Epidermal melanocyte (primary cell): ENCODE results near the gene PIP5KL1.
"Not testable (repeated sequence)": the region's sequence is repeated elsewhere in the genome, so short reads cannot be mapped to it uniquely, and the experiment has no call there.

Experiments used
- DNase-seq: peaks from one replicate; pipeline ENCODE4 v3.0.0; 2011; ENCODE audit warnings: low spot score; ENCODE audit not compliant: insufficient read length

The PIP5KL1 gene

DNA sequence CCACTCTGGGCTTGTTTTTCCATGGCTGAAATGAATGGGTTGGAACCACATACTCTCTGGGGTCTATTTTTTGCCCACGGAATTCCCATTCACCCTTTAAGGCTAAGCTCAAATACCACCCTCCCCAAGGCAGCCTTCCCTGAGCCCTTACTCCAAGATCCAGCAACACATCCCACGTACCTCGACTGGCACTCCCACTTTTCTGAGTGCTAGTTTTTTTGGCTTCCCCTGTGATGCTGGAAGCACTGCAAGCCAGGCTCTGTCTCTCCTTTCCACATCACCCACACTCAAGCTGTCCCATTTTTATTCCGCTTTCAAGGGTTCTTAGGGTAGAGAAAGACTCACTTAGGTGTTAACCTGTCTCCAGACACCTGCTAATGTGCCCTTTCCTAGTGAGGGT, 37.2 kb downstream of the PIP5KL1 start:
- DNase-seq: no peak

DNA sequence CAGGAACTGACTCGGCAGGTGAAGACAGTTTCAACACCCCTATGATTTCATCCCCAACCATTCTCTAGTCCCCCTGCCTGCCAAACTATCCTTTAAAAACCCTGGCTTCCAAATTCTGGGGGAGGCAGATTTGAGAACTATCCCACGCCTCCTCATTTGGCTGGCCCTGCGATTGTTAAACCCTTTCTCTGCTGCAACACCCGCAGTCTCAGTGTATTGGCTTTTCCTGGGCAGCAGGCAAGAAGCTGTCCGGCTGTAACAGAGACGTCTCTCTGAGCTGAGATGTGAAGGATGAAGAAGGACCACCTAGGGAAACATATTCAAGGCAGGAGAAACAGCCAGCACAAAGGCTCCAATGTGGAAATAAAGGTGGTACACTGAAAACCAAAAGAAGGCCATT, 37.7 kb downstream of the PIP5KL1 start:
- DNase-seq: no peak

GRCh38 chr9:127890053-127890452, 40.5 kb downstream of the PIP5KL1 start:
- DNase-seq: no peak

- DNase-seq: no peak
These were observed 42.8 kb downstream of the PIP5KL1 start for GRCh38 chr9:127887792-127888191.

DNA sequence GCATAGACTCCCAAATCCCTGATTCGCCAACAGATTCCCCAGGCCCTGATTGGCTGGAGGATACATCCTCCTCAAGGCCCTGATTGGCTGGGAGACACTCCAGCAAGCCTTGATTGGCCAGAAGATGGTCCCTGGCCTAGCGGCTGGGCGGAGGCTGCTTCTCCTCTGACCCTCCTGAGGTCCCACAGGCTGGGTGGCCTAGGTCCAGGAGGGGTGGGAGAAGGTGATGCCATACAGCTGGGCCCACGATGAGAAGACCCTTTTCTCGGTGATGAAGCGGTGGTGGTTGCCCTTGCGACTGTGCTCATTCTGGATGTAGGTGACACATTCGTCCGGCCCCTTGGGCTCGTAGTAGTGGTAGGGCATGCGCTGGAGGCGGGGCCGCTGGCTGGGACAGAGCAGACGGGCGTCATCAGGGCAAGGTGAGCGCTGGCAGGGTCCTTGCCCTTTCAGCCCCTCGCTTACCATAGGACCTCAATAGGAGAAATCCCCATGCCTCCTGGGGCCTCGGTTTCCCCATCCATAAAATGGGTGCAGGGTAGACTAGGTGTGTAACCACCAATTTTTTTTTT, 44.1 kb downstream of the PIP5KL1 start:
- no peak for DNase-seq

GRCh38 chr9:127885508-127886281, 44.9 kb downstream of the PIP5KL1 start:
- DNase-seq: no peak

- no peak for DNase-seq
These were observed 45.5 kb downstream of the PIP5KL1 start for GRCh38 chr9:127884976-127885490.

DNA sequence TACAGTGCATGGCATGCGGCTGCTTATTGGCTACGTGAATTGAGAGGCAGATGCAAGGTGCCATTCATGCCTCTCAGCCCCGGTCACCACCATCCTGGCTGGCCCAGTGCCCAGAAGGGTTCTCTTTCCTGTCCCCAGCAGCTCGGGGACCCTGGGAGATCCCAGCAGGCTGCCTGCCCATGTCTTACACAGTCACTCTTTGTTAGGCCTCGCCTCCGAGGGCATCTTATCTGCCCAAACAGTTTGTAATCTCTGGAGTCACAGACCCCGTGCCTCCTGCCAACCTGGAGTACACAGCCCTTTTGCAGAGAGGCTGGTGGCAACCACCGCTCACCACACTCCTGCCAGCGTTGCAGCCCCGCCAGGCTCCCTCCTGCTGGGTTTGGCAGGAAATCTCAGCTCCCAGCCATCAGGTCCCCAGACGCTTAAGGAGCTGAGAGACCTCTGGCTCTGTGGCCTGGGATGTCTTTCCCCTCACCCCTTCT, 46.1 kb downstream of the PIP5KL1 start:
- DNase-seq: no peak

DNA sequence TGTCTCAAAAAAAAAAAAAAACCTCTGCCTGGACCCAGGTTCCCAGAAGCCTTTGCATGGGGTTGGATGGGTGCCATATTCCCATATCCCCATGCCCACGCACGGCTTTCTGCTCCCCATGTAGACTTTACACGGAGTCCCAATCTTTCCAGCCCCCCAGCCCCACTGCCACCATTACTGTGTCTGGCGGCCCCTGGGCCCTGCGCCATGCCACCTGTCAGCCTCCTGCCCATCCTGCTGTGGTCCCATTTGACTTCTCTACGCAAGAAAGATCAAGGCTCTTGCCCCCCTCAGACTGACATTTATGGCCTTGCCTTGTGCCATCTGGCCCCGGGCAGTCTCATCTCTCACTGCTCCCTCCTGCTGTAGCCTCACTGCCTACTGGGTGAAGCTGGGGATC, 46.6 kb downstream of the PIP5KL1 start:
- no peak for DNase-seq

DNA sequence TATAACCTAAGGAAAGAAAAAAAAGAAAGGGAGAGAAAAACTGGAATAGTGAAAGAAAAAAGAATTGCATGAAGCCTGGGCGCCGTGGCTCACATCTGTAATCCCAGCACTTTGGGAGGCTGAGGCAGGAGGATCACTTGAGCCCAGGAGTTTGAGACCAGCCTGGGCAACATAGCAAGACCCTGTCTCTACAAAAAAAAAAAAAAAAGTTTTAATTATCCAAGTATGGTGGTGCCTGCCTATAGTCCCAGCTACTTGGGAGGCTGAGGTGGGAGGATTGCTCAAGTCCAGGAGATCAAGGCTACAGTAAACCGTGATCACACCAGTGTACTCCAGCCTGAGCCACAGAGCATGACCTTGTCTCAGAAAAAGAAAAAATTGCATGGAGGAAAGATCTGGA, 48.9 kb downstream of the PIP5KL1 start:
- DNase-seq: not testable (repeated sequence)

DNA sequence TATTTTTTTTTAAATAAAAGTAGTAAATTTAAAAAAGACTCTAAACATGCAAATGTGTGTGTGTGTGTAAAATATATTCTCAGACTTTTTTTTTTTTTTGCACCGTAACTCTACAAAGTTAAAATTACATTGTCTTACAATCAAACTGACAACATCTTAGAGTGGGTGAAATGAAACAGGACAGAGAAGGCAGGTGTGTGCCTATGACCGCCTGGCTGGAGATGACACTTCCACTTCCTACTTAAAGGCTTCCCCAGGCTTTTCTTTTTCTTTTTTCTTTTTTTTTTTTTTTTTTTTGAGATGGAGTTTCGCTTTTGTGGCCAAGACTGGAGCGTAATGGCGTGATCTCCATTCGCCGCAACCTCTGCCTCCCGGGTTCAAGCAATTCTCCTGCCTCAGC, 50.4 kb downstream of the PIP5KL1 start:
- no peak for DNase-seq

GRCh38 chr9:127878652-127879390, 51.8 kb downstream of the PIP5KL1 start:
- no peak for DNase-seq

GRCh38 chr9:127878001-127878651, 52.5 kb downstream of the PIP5KL1 start:
- no peak for DNase-seq

DNA sequence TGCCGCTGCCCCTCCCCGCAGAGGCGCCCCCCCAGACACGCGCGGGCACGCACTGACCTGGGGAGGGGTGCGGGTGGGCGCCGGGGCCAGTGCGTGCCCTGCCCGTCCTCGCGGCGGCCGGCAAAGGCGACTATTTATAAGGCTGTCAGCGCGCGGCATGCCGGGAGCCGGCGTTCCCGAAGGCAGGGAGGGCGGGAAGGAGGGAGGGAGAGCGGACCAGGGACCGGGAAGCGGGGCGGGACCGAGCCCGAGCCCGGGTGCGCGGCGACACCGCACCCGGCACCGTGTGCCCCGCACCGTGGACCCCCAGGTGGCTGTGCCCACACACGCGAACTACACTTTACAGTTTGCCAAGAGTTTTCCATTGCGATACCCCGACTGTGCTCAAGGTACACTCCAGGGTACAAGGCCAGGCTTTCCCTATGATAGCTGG, 53.0 kb downstream of the PIP5KL1 start, which contains the start of gene AK1:
TSS of gene AK1 (minus strand) at position 110 of the 433 bp plus-strand sequence. CDS start 3,058 bp downstream, outside the sequence.
- peak; percentile 77 for DNase-seq

DNA sequence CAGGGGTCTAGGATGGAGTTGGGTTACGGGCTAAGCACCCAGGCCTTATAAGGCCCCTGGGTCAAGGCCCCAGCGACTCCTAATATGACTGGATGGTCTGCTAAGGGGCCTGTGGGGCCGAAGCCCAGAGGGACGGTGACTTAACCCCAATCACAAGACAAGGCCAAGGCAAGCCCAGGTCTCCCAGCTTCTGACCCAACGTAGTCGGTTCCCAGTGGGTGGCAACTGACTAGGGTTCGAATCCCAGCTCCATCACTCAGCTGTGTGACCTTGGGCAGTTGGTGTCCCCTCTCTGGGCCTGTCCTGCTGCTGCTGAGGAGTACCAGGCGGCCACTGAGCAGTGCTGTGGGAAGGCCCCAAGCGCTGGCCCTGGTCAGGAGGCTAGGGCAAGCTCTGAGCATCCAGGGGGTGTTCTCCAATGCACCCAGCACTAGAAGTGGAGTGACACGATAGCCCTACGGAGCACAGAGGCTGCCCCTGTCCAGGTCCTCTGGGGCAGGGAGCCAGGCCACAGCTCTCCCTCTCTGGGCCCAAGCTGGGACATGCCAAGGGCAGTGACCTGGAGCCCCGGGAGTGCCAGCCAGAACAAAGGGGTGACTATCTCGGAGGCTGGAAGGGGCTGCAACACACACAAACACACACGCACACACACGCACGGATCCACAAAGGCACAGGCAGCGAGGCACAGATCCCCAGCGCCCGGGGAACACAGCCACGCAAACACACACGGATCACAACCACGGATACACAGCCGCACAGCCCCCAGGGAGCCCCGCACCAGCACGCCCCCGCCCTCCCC, 53.6 kb downstream of the PIP5KL1 start:
- peak; percentile 31 for DNase-seq

- DNase-seq: no peak
These were observed 54.4 kb downstream of the PIP5KL1 start for GRCh38 chr9:127876026-127876763.

DNA sequence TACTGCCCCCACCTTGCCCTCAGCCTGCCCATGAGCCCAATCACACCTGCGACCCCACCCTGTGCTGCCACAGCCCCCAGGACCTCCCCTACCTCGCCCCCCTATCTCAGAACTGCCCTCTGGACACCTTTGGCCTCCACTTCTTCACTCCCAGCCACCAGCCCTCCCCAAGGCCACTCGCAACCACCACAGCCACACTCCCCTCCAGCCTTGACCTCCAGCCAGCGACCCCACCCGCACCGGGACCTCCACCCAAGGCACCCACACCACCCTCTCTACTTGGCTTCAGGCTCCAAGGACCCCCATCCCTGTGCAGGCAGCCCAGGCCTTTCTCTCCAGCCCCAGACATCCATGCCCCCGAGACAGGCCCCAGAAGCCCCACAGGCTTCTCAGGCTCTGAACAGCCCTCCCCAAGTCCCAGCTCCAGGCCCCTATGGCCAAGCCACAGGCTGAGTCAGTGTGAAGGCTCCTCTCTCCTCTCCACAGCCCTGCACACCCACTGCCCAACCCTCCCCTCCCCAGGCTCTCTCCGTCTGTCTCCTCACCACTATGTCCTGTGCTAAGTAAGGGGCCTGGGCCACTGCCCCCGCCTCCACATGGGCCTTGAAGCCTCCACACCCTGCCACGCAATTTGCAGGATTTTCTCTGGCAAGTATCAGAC, 55.1 kb downstream of the PIP5KL1 start:
- no peak for DNase-seq

- no peak for DNase-seq
These were observed 56.0 kb downstream of the PIP5KL1 start for GRCh38 chr9:127874301-127875221.
